Neural cell (in vitro differentiated cells): Measurements from ENCODE around the gene REEP1.

Experiments
- EZH2 ChIP-seq: fragments of 200-600, 300-800 bp; shearing (Covaris generic), sonication (generic); IDR thresholded peaks from 2 replicates; pipeline ENCODE4 v1.6.1; 2014; ENCODE audit warnings: antibody characterized with exemption, low read length, borderline replicate concordance, mild to moderate bottlenecking; ENCODE audit not compliant: insufficient read depth, poor library complexity, severe bottlenecking
- POLR2AphosphoS5 ChIP-seq: IDR thresholded peaks from 2 replicates; pipeline ENCODE4 v1.6.1; 2012
- RAD21 ChIP-seq: fragments of 450-650 bp; conservative IDR thresholded peaks from 2 replicates; pipeline ENCODE4 v1.6.1; 2014; ENCODE audit warnings: antibody characterized with exemption, mild to moderate bottlenecking, moderate library complexity
- REST ChIP-seq: IDR thresholded peaks from 2 replicates; pipeline ENCODE4 v1.6.1; 2012; ENCODE audit warnings: borderline replicate concordance
- TAF1 ChIP-seq: IDR thresholded peaks from 2 replicates; pipeline ENCODE4 v1.6.1; 2012; ENCODE audit warnings: low read depth
- TF ChIP-seq, protein P1 (sequence below): fragments of 450-650 bp; IDR thresholded peaks from 2 replicates; pipeline ENCODE4 v1.5.1; 2014; ENCODE audit warnings: antibody characterized with exemption, mild to moderate bottlenecking, moderate library complexity; ENCODE audit not compliant: poor library complexity, severe bottlenecking

- TF ChIP-seq, protein P1, sequence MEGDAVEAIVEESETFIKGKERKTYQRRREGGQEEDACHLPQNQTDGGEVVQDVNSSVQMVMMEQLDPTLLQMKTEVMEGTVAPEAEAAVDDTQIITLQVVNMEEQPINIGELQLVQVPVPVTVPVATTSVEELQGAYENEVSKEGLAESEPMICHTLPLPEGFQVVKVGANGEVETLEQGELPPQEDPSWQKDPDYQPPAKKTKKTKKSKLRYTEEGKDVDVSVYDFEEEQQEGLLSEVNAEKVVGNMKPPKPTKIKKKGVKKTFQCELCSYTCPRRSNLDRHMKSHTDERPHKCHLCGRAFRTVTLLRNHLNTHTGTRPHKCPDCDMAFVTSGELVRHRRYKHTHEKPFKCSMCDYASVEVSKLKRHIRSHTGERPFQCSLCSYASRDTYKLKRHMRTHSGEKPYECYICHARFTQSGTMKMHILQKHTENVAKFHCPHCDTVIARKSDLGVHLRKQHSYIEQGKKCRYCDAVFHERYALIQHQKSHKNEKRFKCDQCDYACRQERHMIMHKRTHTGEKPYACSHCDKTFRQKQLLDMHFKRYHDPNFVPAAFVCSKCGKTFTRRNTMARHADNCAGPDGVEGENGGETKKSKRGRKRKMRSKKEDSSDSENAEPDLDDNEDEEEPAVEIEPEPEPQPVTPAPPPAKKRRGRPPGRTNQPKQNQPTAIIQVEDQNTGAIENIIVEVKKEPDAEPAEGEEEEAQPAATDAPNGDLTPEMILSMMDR, result no peak
- TF ChIP-seq POLR2AphosphoS5, result peak; percentile 96
- no peak for TF ChIP-seq EZH2
- TF ChIP-seq RAD21, result peak; percentile 6
- peak; percentile 79 for TF ChIP-seq TAF1
- peak; percentile 83 for TF ChIP-seq REST
Measured at GRCh38 chr2:86195055-86195807, 142.2 kb downstream of the REEP1 start, which contains the start of gene IMMT.
